ENCODE data around the gene NOS2.

DNA sequence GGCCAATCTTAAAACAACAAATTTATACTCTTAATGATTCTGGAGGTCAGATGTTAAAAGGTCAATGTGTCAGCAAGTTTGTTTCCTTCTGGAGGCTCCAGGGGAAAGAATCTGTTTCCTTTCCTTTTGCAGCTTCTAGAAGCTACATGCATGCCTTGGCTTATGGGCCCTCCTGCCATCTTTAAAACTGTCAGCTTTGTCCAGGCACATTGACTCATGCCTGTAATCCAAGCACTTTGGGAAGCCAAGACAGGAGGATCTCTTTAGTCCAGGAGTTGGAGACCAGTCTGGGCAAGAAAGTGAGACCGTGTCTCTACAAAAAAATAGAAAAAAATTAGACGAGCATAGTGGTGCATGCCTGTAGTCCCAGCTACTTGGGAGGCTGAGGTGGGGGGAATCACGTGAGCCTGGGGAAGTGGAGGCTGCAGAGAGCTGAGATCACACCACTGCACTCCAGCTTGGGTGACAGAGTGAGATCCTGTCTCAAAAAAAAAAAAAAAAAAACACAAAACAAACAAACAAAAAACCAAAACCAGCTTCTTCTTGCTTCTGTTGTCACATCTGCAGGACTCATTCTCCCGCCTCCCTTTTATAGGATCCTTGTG lies 58.3 kb downstream of the NOS2 start:
- TF ChIP-seq, protein P1, sequence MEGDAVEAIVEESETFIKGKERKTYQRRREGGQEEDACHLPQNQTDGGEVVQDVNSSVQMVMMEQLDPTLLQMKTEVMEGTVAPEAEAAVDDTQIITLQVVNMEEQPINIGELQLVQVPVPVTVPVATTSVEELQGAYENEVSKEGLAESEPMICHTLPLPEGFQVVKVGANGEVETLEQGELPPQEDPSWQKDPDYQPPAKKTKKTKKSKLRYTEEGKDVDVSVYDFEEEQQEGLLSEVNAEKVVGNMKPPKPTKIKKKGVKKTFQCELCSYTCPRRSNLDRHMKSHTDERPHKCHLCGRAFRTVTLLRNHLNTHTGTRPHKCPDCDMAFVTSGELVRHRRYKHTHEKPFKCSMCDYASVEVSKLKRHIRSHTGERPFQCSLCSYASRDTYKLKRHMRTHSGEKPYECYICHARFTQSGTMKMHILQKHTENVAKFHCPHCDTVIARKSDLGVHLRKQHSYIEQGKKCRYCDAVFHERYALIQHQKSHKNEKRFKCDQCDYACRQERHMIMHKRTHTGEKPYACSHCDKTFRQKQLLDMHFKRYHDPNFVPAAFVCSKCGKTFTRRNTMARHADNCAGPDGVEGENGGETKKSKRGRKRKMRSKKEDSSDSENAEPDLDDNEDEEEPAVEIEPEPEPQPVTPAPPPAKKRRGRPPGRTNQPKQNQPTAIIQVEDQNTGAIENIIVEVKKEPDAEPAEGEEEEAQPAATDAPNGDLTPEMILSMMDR (IDR thresholded peaks at IDR 0.05; ENCODE audit: insufficient read depth, low read depth, low read length), result no peak
- TF ChIP-seq EZH2 (IDR thresholded peaks at IDR 0.05; ENCODE audit: insufficient read depth, low read length), result no peak
